Activated CD8-positive, alpha-beta T cell treated with anti-CD3 and anti-CD28 coated beads for 36 hours (primary cell): ENCODE data around the gene RPGRIP1L. TPM values are rescaled to one million over a fixed set of nuclear protein-coding genes. Genes with fewer than 3 reads are reported as not detected.

Experiments used
- ATAC-seq: fragments of 200-7000 bp; cut with Tn5 transposase; one replicate; pipeline ENCODE4 v1.10.0; 2021; ENCODE audit warnings: mild to moderate bottlenecking, moderate library complexity
- CTCF ChIA-PET: fragments of 350-600 bp; sonication (Branson Sonifier 250); formaldehyde crosslinking; loops from one replicate; lab custom pipeline; 2021; ENCODE audit warnings: antibody characterized with exemption; lab: Charles Lee
- POLR2A ChIA-PET: fragments of 350-600 bp; sonication (Branson Sonifier 250); formaldehyde crosslinking; loops from one replicate; lab custom pipeline; 2021; ENCODE audit warnings: antibody characterized with exemption; lab: Charles Lee
- DNase-seq: peaks from one replicate; pipeline ENCODE4 v3.0.0-alpha.2; 2020
- H3K27ac Mint-ChIP-seq: one replicate; pipeline ENCODE4 v1.8.0; 2021; ENCODE audit warnings: mild to moderate bottlenecking, mixed read lengths
- H3K27me3 Mint-ChIP-seq: one replicate; pipeline ENCODE4 v1.8.0; 2021; ENCODE audit warnings: mixed read lengths
- H3K36me3 Mint-ChIP-seq: one replicate; pipeline ENCODE4 v1.8.0; 2021; ENCODE audit warnings: low read depth, mixed read lengths
- H3K4me1 Mint-ChIP-seq: one replicate; pipeline ENCODE4 v1.8.0; 2021; ENCODE audit warnings: low read depth, mixed read lengths
- H3K4me3 Mint-ChIP-seq: one replicate; pipeline ENCODE4 v1.8.0; 2021; ENCODE audit warnings: mild to moderate bottlenecking, moderate library complexity, mixed read lengths
- H3K9me3 Mint-ChIP-seq: one replicate; pipeline ENCODE4 v1.8.0; 2021; ENCODE audit warnings: mixed read lengths
- intact Hi-C: fragments of 100-400 bp; cut with micrococcal nuclease; formaldehyde crosslinking; loops from one replicate; pipeline ENCODE4 v1.10.0; 2022
- total RNA-seq, 2 experiments: library from RNA; stranded (reverse); gene quantifications; one replicate each; pipeline ENCODE4 v1.2.3, GENCODE V29; 2021
- TF ChIP-seq, protein P1 (sequence below): fragments of 200-600 bp; IDR thresholded peaks from one replicate; pipeline ENCODE4 v1.8.0; 2022; ENCODE audit warnings: antibody characterized with exemption, mild to moderate bottlenecking

The RPGRIP1L gene
- total RNA-seq, 2 experiments from 2014 or later, result 6.0 to 6.2 TPM

DNA sequence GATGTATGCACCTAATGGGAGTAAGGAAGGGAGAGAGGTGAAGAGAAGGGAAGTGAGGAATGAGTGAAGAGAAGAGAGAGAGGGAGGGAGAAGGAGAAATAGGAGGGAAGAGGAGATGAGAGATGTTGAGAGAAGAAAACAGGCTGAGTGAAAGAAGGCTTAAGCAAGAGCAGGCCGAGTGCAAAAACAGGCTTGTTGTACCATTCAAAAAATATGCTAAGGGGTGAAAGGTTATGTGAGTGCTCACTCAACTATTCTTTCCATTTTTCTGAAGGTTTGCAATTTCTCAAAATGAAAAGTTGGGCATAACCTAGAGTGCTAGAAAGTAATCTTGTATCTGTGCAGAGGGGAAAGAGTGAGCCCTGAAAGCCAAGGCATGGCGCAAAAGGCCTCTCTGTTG is 22.9 kb downstream of the RPGRIP1L start:
- H3K4me1 Mint-ChIP-seq, result no peaks in the 10 kb centered on the region
- no peak overlapping the region for H3K4me3 Mint-ChIP-seq
- no peaks in the 10 kb centered on the region for H3K27me3 Mint-ChIP-seq
- ATAC-seq (no peak), DNase-seq (no peak)
- ChIA-PET POLR2A (no interaction called here), CTCF (no interaction called here)
- no peak overlapping the region for H3K27ac Mint-ChIP-seq
- intact Hi-C loops, result no loop called here
- TF ChIP-seq, protein P1, sequence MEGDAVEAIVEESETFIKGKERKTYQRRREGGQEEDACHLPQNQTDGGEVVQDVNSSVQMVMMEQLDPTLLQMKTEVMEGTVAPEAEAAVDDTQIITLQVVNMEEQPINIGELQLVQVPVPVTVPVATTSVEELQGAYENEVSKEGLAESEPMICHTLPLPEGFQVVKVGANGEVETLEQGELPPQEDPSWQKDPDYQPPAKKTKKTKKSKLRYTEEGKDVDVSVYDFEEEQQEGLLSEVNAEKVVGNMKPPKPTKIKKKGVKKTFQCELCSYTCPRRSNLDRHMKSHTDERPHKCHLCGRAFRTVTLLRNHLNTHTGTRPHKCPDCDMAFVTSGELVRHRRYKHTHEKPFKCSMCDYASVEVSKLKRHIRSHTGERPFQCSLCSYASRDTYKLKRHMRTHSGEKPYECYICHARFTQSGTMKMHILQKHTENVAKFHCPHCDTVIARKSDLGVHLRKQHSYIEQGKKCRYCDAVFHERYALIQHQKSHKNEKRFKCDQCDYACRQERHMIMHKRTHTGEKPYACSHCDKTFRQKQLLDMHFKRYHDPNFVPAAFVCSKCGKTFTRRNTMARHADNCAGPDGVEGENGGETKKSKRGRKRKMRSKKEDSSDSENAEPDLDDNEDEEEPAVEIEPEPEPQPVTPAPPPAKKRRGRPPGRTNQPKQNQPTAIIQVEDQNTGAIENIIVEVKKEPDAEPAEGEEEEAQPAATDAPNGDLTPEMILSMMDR, result no peak
- H3K36me3 Mint-ChIP-seq, result peaks cover 27% of the 10 kb centered on the region
- peaks cover 7% of the 10 kb centered on the region for H3K9me3 Mint-ChIP-seq

DNA sequence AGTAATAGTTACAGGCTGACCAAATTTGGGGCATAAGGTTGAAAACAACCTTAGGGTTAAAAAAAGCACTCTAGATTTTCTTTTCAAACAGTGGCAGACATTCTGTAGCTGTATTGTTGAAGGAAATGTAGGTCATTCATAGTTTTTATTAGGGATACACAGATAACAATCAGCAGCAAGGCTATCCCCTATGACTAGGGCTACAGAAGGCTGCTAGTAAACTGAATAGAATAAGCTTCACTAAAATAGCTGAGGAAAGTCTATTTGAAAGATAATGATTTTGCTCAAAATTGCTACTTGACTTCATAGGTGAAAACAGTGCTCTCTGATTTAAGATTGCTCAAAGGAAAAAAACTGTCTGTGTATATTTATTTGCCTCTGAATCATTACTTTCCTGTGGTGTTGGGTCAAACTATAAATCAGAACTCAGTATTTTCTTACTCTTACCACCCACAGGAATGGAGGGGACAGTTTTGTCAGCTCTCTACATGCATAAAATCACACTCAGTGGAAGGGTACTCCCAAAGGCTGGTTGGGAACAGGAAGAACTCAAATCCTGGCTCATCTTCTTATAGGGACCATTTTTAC is 24.8 kb downstream of the RPGRIP1L start:
- ATAC-seq (no peak), DNase-seq (no peak)
- H3K9me3 Mint-ChIP-seq, result no peaks in the 10 kb centered on the region
- H3K4me1 Mint-ChIP-seq, result no peaks in the 10 kb centered on the region
- H3K27ac Mint-ChIP-seq, result no peak overlapping the region
- H3K4me3 Mint-ChIP-seq, result no peak overlapping the region
- TF ChIP-seq, protein P1, result no peak
- H3K27me3 Mint-ChIP-seq, result no peaks in the 10 kb centered on the region
- peaks cover 14% of the 10 kb centered on the region for H3K36me3 Mint-ChIP-seq
- CTCF ChIA-PET, result interaction anchor here (1.1 kb wide), 1 partner anchor 16 kb away, joined by 4 read pairs; no protein-coding TSS in a partner anchor
- POLR2A ChIA-PET, result no interaction called here
- intact Hi-C loops, result no loop called here

DNA sequence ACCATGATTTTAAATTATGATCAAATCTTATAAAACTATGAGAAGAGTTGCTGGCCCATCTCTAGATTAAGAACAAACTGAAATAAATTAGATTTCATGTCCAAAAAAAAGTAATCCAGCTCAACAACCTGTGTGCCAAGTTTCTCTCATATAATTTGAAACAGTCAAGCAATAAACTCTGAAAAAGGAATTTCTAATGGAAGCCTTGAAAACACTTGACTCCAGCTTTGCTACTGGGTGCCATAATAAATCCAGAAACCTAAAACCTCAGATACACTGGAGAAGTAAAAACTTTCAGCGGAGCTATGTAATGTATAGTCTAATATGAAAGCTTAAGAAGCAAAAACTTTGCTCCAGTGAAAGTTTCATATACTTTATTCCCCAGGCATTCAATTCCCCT is 25.5 kb downstream of the RPGRIP1L start:
- intact Hi-C loops, result no loop called here
- ATAC-seq (no peak), DNase-seq (no peak)
- TF ChIP-seq, protein P1, result no peak
- H3K4me1 Mint-ChIP-seq, result no peaks in the 10 kb centered on the region
- ChIA-PET POLR2A (no interaction called here), CTCF (interaction anchor here (1.1 to 1.2 kb wide), 2 partner anchors 17 to 128 kb away, joined by 3 to 4 read pairs; no protein-coding TSS in a partner anchor)
- no peaks in the 10 kb centered on the region for H3K27me3 Mint-ChIP-seq
- no peak overlapping the region for H3K27ac Mint-ChIP-seq
- no peak overlapping the region for H3K4me3 Mint-ChIP-seq
- peaks cover 7% of the 10 kb centered on the region for H3K36me3 Mint-ChIP-seq
- no peaks in the 10 kb centered on the region for H3K9me3 Mint-ChIP-seq

DNA sequence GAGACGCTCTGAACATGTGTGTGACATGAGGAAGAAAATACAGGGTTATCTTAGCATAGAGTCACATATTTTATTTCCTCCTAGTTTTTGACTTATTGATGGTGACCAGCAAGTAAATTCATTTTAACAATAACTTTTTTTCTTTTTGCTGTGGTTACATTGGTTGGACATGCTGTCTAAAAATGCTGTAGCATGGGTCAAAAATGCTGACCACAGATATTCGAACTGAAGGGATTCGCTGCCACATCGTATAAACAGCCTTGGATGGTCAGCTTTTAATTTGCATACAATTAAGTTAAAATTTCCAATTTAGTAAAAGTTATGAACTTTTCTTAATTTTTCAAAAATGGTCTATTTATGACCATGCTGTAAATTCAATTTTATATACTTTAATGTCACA is 30.5 kb downstream of the RPGRIP1L start:
- DNase-seq (no peak), ATAC-seq (no peak)
- Mint-ChIP-seq H3K9me3 (no peaks in the 10 kb centered on the region), H3K27me3 (no peaks in the 10 kb centered on the region), H3K4me1 (no peaks in the 10 kb centered on the region), H3K27ac (no peak overlapping the region), H3K36me3 (no peaks in the 10 kb centered on the region), H3K4me3 (no peak overlapping the region)
- CTCF ChIA-PET, result no interaction called here
- TF ChIP-seq, protein P1, result no peak
- intact Hi-C loops, result no loop called here
- POLR2A ChIA-PET, result no interaction called here

DNA sequence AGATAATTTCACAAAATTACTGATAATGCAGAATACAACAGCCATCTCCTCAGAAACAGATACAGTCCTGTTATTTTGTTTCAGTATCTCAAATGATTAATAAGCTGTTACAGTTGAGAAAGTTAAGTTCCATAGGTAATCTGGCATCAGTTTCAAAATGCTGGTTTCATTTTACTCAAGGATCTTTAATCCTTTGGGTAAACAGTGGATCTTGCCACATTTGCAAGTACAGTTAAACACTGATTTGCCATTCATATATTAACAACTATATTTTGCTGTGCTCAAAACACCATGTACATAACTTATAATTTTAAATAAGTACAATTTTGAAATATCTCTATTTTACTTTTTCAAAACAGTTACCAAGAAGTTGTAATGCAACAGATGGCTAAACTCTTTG is 31.2 kb downstream of the RPGRIP1L start:
- Mint-ChIP-seq H3K36me3 (no peaks in the 10 kb centered on the region), H3K4me3 (no peak overlapping the region), H3K27ac (no peak overlapping the region), H3K9me3 (no peaks in the 10 kb centered on the region), H3K27me3 (no peaks in the 10 kb centered on the region), H3K4me1 (no peaks in the 10 kb centered on the region)
- DNase-seq (no peak), ATAC-seq (no peak)
- TF ChIP-seq, protein P1, result no peak
- CTCF ChIA-PET, result no interaction called here
- POLR2A ChIA-PET, result no interaction called here
- intact Hi-C loops, result no loop called here
